Measurements from ENCODE around the gene SPDYE6. TPM values are rescaled to one million over a fixed set of nuclear protein-coding genes. Genes with fewer than 3 reads are reported as not detected.

The SPDYE6 gene
- total and polyA plus RNA-seq, 2 of the 4 experiments (the other 2 are of a cell fraction), result not detected

Small RNAs within 50 kb of the gene (microRNA-seq; reads per million reads assigned to microRNA genes)
- gene AC091390.4 (ENCODE audit: insufficient read depth, insufficient read length) (not detected), gene MIR548O (ENCODE audit: insufficient read depth in 1 of 2, insufficient read length in 1 of 2, unreplicated experiment in 1 of 2) (0 reads per million in 2 experiments), gene RF00019 (ENCODE audit: insufficient read depth, insufficient read length) (not detected)

Small RNAs within 50 kb of the gene (small RNA-seq; reads per million reads assigned to genes)
- gene AC091390.4 (0 reads per million in 5 experiments), gene MIR548O (0 to 0.04 (median 0) reads per million in 5 experiments), gene RF00019 (0 reads per million in 5 experiments)

Other genes starting within 250 kb of the SPDYE6 start
- gene SH2B2, start 69.6 kb downstream of the SPDYE6 start, total RNA-seq (2012; rRNA removed), result 0.36 and 0.56 TPM in 2 replicates
- gene SH2B2, start 69.6 kb downstream of the SPDYE6 start, polyA plus RNA-seq (2012; rRNA removed), result 0.99 and 1.7 TPM in 2 replicates
- 6.5 and 9.4 TPM in 2 replicates for gene PRKRIP1, start 39.9 kb upstream of the SPDYE6 start, total RNA-seq (2012; rRNA removed)
- 21.6 and 21.8 TPM in 2 replicates for gene PRKRIP1, start 39.9 kb upstream of the SPDYE6 start, polyA plus RNA-seq (2012; rRNA removed)
- gene ORAI2, start 77.1 kb upstream of the SPDYE6 start, total RNA-seq (2012; rRNA removed), result 52.0 and 52.2 TPM in 2 replicates
- 58.3 and 73.5 TPM in 2 replicates for gene ORAI2, start 77.1 kb upstream of the SPDYE6 start, polyA plus RNA-seq (2012; rRNA removed)
- 6.1 and 7.2 TPM in 2 replicates for gene ALKBH4, start 108.4 kb upstream of the SPDYE6 start, total RNA-seq (2012; rRNA removed)
- 7.4 and 8.1 TPM in 2 replicates for gene ALKBH4, start 108.4 kb upstream of the SPDYE6 start, polyA plus RNA-seq (2012; rRNA removed)
- gene LRWD1, start 108.5 kb upstream of the SPDYE6 start, total RNA-seq (2012; rRNA removed), result 13.3 and 20.3 TPM in 2 replicates
- gene LRWD1, start 108.5 kb upstream of the SPDYE6 start, polyA plus RNA-seq (2012; rRNA removed), result 27.2 and 31.6 TPM in 2 replicates
- 20.8 and 31.1 TPM in 2 replicates for gene POLR2J, start 122.5 kb upstream of the SPDYE6 start, total RNA-seq (2012; rRNA removed)
- gene POLR2J, start 122.5 kb upstream of the SPDYE6 start, polyA plus RNA-seq (2012; rRNA removed), result 92.6 and 134 TPM in 2 replicates
- gene RASA4B, start 161.3 kb upstream of the SPDYE6 start, total RNA-seq (2012; rRNA removed), result 1.8 and 3.3 TPM in 2 replicates
- 7.7 and 9.3 TPM in 2 replicates for gene RASA4B, start 161.3 kb upstream of the SPDYE6 start, polyA plus RNA-seq (2012; rRNA removed)
- gene UPK3BL2, start 187.3 kb upstream of the SPDYE6 start, total RNA-seq (2012; rRNA removed), result 0.18 and 0.56 TPM in 2 replicates
- gene UPK3BL2, start 187.3 kb upstream of the SPDYE6 start, polyA plus RNA-seq (2012; rRNA removed), result 4.6 and 5.7 TPM in 2 replicates
- not detected in 2 replicates for gene SPDYE2, start 194.8 kb upstream of the SPDYE6 start, total RNA-seq (2012; rRNA removed)
- not detected in 2 replicates for gene SPDYE2, start 194.8 kb upstream of the SPDYE6 start, polyA plus RNA-seq (2012; rRNA removed)
- gene POLR2J3, start 216.1 kb upstream of the SPDYE6 start, total RNA-seq (2012; rRNA removed), result 13.1 and 14.2 TPM in 2 replicates
- 9.3 and 14.7 TPM in 2 replicates for gene POLR2J3, start 216.1 kb upstream of the SPDYE6 start, polyA plus RNA-seq (2012; rRNA removed)

All from IMR-90 (cell line).